ENCODE data around the gene SYT5.

GRCh38 chr19:55176076-55176475 is 4.0 kb downstream of the SYT5 start:
- TF ChIP-seq POLR2AphosphoS5 (IDR thresholded peaks at IDR 0.05) (no peak), POLR2A (IDR thresholded peaks at IDR 0.05) (no peak), CTCF (IDR thresholded peaks at IDR 0.05) (no peak)

Data from transverse colon (tissue), 4 donors.